Putamen (tissue), 1 donor: ENCODE measurements around the gene FUBP1.
"Not testable (repeated sequence)": the region's sequence is repeated elsewhere in the genome, so short reads cannot be mapped to it uniquely, and the experiment has no call there.

ENCODE experiments used
- DNase-seq: peaks from one replicate; pipeline ENCODE4 v3.0.0-alpha.2; 2016; ENCODE audit warnings: low spot score

The FUBP1 gene

DNA sequence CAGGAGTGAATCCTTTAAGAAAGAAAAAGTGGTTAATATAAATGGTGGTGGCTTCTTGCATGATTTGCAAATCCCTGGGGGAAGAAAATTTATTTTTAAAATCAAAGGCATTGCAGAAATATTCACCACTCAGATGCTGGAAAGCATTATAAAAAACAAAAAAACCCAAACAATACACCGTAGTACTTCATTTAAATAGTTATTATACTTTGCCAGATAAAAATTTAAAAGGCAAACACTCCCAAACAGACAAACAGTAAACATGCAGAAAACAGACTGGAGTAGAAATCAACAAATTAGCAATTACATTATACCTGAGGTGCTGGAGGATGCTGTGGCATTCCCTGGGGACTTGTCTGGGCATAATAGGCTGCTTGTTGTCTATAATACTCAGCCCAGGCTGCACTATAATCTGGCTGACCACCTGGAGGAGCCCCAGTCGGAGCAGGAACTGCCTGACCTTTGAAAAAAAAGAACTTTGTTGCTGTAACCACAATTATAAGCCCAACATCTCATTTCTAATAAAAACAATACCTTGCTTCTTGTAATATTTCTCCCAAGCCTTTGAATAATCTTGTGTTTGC lies 29.9 kb downstream of the FUBP1 start:
- DNase-seq = no peak

DNA sequence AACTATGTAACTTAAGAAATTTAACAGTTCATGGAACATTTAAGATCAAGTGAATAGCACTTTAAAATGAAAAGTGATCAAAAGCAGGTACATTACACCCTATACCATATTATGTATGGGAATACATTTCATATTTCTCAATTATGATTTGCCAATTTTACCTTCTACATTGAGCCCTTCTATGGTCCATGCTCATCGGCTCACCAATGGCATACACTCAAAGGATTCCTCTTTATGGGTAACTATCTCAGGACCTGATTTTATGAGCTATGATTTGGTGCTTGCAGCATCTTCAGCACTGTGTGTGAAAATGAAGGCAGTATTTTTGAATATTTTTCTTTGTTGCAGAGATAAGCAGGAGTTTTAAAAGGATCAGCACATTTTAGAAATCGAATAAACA lies 33.5 kb downstream of the FUBP1 start:
- no peak for DNase-seq

DNA sequence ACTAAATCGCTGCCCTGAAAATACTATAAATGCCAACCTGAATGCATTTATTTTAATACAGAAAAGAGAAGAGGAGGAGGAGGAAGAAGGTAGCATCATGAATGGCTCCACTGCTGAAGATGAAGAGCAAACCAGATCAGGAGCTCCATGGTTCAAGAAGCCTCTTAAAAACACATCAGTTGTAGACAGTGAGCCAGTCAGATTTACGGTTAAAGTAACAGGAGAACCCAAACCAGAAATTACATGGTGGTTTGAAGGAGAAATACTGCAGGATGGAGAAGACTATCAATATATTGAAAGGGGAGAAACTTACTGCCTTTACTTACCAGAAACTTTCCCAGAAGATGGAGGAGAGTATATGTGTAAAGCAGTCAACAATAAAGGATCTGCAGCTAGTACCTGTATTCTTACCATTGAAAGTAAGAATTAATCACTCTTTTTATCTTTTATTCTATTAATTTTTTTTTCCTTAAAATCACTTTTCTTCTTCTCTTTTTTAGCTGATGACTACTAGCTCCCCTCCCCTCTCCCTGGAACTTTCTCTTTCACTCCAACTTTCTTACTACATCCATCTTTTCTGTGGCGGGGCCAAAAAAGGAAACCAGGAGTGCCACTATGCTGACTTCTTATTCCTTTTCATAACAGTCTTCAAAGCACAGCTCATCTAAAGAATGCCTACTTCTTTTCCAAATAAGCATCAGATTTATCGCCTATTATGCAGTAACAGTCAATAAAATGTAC lies 36.3 kb downstream of the FUBP1 start:
- DNase-seq = no peak

DNA sequence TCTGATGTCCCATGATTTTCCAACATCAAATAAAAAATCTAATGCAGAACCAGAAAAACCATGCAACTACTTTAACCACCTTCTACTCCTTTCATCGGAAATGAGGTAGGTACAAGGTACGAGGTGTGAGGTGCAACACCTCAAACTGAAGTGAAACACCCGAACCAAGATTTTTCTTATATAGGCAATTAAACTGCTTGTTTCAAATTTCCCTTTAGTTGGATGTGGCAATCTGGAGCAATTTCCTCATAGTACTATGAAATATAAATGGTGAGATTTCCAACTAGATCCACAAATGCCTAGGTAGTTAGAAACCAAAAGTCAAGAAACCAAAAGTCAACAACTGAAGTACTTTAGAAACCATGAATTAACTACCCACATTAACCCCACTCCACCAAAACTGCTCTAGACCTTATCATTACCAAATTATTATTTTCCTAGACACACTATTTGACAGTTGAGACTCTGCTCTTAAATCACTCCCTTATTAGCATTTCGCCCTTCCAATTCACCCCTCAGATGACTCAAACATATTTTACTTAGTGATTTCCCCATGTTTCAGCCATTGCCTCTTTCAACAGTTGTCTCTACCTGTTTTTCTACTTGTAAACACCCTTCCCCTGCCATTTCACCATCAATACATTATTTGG lies 37.8 kb downstream of the FUBP1 start:
- DNase-seq = no peak

DNA sequence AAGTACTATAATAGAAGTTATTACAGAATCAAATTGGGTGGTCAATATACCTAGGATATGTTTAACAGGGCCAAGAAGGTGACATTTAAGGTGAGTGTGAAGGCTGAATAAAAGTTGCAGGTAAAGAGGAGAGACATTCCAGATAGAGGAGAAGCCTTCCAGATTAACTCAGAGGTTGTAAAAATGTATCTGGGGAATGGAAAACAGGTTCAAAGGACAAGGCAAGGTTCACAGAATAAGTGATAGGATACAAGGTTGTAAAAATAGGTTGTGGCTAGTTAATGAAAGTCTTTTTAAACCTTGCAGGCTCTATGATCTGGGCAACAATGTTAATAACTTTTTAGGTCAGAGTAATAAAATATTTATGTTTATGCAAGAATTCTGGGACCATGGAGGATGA lies 40.2 kb downstream of the FUBP1 start:
- DNase-seq = no peak

DNA sequence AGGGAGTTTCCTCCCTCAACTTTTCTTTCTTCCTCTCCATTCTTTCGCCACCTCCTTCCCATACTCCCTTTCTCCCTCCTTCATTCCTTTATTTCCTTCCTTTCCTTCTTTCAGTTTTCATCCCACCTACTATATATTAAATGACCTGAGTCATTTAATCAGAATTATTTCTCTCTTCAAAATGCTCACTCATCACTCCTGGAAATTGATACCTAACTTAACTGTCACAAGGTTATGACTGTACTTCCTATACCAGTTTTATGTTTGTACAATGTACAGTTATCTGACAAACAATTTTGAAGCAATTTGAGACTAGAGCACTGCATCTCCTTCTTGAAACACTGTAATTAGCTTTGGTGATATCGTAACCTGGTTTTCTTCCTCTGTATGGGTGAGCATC lies 49.1 kb downstream of the FUBP1 start:
- DNase-seq = no peak

DNA sequence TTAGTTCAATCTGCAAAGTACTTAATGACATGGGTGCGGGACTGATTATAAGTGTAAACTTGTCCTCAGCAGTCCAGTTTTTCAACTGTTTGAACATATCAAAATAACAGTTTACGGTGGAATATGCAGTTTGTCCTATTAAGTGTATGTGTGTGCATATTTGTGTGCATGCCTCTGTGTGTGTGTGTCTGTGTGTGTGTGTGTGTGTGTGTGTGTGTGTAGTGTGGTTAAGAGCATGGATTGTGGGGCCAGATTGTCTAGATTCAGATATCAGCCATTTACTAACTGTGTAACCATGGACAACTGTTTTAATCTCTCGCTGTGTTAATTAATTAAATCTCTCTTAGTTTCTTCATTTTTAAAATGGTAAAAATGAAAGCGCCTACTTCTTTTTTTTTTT lies 51.5 kb downstream of the FUBP1 start:
- DNase-seq = no peak

DNA sequence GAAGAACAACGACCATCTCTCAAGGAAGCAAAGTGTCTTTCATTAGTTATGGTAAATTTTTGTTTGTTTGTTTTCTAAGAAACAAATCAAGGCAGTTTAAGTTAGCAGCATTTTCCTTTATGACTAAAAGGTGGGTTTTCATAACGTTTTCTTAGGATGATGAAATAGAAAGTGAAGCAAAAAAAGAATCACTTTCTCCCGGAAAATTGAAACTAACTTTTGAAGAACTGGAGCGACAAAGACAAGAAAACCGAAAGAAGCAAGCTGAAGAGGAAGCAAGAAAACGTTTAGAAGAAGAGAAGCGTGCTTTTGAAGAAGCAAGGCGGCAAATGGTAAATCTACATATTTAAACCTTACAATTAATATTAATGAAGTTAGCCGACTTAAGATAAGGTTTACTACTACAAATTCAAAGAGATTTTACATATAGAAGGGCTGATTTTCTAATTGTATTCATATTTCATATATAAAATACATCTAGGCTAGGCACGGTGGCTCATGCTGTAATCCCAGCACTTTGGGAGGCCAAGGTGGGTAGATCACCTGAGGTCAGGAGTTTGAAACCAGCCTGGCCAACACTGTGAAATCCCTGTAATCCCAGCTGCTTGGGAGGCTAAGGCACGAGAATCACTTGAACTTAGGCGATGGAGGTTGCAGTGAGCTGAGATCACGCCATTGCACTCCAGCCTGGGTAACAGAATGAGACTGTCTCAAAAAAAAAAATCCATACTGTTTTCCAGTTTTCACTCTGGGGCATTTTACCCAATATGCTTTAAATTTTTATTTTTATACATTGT lies 52.1 kb downstream of the FUBP1 start:
- DNase-seq = no peak

DNA sequence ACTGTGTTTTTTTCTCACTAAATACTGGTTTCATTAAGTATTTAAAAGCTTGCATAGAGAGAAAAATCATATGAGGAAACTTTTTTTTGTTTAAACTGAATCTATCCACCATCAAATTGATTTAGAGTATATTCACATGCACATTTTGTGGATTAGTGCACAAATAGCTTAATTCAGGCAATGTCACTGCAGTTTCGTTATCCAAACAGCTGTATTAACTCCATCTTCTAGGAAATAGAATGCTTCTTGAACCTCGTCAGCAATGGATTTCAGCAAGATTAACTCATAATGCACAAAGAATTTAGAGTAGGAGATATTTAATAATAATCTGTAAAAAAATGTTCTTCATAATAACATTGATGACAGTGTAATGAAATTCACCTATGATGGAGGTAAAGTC lies 52.9 kb downstream of the FUBP1 start:
- no peak for DNase-seq

DNA sequence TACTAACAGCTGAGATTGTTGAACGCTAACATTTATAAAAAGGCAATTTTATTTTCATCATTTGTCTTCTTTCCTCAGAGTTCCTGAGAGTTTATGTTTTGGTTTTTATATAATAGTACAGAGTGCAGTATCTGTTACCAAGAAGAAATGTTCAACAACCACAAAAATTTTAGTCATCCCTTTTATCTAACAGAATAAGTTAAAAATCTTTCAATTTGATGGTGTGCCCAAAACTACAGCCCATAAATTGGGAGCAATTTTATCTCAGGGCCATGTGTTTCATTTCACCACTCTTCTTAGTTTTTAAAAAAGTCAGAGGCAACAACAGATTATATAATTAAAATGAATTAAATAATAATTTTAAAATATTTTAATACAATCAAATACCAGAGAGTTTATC lies 53.4 kb downstream of the FUBP1 start:
- DNase-seq = no peak

DNA sequence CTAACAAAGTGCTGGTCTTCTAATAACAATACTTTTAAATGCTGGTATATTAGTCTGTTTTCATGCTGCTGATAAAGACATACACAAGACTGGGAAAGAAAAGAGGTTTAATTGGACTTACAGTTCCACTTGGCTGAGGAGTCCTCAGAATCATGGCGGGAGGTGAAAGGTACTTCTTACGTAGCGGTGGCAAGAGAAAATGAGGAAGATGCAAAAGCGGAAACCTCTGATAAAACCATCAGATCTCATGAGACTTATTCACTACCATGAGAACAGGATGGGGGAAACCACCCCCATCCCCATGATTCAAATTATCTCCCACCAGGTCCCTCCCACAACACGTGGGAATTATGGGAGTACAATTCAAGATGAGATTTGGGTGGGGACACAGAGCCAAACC lies 60.0 kb downstream of the FUBP1 start:
- not testable (repeated sequence) for DNase-seq

DNA sequence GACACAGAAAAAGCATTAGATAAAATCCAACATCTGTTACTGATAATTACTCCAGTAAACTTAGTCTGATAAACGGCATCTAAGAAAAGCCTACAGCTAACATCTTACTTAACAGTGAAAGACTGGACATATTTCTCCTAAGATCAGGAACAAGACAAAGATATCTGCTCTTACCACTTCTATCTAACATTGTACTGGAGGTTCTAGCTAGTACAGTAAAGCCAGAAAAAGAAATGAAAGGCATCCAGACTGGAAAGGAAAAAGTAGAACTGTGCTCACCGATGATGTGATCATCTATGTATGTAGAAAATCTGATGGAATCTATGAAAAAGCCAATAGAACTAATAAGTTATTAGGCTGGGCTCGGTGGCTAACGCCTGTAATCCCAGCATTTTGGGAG lies 68.8 kb downstream of the FUBP1 start:
- no peak for DNase-seq

DNA sequence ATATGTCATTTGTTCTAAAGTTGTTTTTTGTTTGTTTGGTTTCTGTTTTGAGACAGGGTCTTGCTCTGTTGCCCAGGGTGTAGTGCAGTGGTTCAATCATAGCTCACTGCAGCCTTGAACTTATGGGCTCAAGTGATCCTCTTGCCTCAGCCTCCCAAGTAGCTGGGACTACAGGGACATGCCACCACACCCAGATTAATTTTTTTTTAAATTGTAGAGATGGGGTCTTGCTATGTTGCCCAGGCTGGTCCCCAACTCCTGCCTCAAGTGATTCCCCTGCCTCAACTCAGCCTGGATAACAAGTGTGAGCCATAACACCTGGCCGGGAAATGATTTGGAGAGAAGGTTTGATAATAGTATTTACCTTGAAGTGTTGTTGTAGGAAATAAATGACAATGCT lies 72.2 kb downstream of the FUBP1 start:
- no peak for DNase-seq

DNA sequence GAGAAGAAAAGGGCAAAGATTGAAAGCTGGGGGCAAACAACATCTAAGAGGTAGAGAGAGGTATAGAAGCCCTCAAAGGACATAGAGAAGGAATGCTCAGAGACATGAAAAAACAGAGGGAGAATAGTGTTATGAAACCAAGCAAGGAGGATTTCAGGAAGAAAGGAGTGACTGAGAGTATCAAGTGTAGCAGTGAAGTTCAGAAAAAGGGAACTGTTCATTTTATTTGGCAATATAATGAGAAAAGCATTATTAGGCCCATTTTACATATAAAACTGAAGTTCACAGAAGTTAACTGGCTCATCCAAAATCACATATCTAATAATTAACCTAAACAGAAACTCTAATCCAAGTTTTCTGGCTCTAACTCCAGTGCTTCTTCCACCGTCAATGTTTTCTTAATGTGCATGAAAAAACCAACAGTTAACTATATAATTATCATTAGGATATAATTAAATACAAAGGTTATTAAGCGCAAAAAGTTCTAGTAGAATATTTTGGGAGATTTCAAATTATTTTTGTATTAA lies 72.8 kb downstream of the FUBP1 start:
- no peak for DNase-seq

DNA sequence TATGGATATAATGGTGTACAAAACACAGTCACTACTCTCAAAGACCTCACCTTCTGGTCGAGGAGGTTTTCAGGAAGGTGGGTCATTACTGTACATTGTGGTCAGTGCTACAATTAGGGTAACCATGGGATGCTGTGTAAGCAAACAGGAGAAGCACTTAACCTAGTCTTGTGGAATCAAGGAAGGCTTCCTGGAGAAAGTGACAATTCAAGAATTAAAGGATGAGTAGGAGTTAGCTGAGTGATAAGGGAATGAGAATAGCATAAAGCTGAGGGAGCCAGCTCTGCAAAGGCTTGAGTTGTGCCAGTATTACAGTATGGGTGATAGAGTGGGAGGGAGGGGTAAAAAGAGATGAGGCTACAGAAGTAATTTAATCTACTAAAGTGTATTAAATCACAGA lies 73.3 kb downstream of the FUBP1 start:
- DNase-seq = no peak

DNA sequence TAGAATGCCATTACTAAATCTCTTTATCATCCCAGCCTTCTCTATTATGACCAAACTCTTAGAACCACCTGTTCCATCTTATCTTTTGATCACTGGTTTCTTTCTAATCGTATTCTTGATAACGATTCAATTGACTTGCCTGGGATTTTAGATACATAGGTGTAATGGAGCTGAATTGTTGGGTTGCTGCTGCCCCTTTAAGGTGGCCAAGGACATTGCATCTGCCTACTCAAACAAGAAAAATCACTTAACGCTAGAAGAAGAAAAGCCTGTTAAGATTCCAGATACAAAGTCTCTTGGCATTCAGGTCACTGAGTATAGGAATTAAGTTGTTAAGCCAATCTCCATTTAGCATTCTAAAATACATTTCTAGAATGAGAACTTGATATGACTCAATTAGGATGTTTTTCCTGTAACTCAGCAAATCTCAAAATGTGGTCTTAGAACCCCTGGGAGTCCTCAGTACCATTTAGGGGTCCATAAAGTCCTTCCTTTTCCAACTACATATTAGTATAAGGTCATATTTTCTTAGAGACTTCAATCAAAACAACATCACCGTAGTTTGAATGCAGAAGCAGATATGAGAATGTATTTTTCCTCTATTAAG lies 78.1 kb downstream of the FUBP1 start:
- DNase-seq = peak; percentile 41

DNA sequence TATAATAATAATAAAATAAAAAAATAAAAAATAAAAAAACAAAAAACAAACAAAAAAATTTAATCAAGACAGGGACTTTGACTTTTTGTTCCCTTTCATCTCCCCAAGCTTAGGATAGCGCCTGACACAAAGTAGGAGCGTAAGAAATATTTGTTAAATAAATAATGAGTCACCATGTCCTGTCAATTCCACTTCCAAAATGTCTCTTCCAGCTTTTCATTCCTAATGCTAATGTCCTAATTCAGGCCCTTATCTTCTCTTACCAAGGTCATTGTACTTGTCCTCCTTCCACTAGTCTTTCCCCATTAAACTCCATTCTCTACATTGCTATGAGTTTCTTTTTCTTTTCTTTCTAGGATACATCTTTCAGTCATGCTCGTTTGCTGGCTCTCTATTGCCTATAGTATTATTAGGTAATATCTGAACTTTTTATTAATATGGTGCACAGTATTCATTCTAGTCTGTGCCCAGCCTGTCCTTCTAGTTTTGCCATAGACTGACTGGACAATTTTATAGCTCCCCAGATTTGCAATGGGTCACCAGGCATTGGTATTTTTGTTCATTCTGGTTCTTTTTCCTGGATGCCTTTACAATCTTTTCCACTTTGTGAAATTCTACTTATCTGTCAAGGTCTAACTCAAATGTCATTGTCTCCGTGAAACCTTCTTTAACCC lies 79.1 kb downstream of the FUBP1 start:
- no peak for DNase-seq
